C1 segment of cervical spinal cord (tissue), 14 donors: ENCODE data around the gene FKBP10.
A peak's percentile ranks its signal among the peaks of the same experiment; 100 is the strongest.
"Not testable (repeated sequence)": the region's sequence is repeated elsewhere in the genome, so short reads cannot be mapped to it uniquely, and the experiment has no call there.

Source experiments
- DNase-seq, 14 donors: peaks; one replicate each; lab custom pipeline; 2025; lab: John Stamatoyannopoulos, UW

FKBP10 gene

GRCh38 chr17:41837761-41838538 is 25.1 kb downstream of the FKBP10 start, which contains the start of gene KLHL10:
KLHL10 (plus strand) TSS chr17:41837825; CDS start chr17:41837933, 108 bp downstream.
- DNase-seq, result no peak

DNA sequence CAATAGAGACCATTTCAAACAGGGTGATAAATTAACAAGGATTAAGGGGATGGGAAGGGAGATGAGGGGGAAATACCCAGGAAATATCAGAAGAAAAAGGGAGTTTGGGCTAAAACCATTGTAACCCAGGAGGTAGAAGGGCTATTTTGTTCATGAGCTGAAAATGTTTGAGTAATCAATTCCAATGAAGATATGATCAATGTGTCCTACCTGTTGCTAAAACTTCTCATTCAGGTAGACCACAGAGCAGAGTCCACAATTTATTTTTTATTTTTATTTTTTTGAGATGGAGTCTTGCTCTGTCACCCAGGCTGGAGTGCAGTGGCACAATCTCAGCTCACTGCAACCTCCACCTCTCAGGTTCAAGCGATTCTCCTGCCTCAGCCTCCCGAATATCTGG is 26.6 kb downstream of the FKBP10 start:
- DNase-seq, result not testable (repeated sequence)

DNA sequence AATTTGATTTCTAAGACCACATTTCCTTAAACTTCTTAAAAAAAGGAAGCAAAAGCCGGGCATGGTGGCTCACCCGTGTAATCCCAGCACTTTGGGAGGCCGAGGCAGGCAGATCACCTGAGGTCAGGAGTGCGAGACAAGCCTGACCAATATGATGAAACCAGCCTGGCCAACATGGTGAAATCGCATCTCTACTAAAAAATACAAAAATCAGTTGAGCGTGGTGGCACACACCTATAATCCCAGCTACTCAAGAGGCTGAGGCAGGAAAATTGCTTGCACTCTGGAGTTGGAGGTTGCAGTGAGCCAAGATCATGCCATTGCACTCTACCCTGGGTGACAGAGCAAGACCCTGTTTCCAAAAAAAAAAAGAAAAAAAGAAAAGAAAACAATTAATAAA is 28.0 kb downstream of the FKBP10 start:
- DNase-seq, result not testable (repeated sequence)

DNA sequence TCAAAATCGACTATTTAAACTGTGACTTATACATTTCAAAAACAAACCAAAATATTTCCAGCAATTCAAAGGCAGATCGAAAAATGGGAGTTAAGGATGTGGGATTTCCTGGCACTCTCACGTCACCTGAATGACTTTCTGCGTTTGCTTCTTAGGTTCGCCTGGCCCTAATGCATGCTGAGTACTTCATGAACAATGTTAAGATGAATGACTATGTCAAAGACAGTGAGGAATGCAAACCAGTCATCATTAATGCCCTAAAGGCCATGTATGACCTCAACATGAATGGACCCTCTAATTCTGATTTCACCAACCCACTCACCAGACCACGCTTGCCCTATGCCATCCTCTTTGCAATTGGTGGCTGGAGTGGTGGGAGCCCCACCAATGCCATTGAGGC is 32.2 kb downstream of the FKBP10 start:
- DNase-seq, result no peak

GRCh38 chr17:41848788-41849187 is 36.0 kb downstream of the FKBP10 start:
- no peak for DNase-seq

DNA sequence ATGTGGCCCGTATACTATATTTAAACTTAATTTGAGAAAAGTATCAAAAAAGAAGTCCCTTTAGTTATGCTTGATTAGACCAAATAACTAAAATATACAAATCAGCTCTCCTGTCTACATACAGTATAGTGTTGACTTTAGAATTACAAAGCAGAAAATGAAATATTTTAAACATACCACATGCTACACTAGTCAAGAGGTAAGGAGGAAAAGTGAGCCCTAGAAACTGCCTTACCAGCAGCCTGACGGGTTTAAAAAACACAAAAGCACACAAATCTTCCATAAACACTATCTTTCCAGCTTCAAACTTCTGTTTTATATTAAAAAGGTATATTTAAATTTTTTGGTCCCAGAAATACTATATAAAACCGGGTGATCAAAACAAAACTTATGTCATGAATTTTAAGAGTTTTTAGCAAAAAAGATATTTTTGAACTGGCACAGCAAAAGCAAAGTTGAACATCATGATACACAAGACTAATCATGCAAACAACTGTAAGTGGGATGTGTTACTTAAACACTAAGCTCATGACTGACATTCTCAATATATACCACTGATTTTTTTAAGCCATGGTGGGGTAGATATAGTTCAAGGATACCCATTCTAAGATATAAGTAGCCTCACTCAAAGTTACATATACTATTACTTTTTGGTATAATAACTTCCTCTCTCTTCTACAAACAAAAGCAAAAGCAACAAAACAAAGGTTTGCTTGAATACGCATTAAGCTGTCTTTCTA is 36.6 kb downstream of the FKBP10 start:
- DNase-seq, result no peak

DNA sequence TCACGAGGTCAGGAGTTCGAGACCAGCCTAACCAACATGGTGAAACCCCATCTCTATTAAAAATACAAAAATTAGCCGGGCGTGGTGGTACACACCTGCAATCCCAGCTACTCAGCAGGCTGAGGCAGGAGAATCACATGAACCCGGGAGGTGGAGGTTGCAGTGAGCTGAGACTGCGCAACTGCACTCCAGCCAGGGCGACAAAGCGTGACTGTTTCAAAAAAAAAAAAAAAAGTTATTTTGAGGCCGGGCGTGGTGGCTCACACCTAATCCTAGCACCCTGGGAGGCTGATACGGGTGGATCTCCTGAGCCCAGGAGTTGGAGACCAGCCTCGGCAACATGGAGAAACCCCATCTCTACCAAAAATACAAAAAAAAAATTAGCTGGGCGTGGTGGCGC is 38.6 kb downstream of the FKBP10 start:
- DNase-seq, result not testable (repeated sequence)

DNA sequence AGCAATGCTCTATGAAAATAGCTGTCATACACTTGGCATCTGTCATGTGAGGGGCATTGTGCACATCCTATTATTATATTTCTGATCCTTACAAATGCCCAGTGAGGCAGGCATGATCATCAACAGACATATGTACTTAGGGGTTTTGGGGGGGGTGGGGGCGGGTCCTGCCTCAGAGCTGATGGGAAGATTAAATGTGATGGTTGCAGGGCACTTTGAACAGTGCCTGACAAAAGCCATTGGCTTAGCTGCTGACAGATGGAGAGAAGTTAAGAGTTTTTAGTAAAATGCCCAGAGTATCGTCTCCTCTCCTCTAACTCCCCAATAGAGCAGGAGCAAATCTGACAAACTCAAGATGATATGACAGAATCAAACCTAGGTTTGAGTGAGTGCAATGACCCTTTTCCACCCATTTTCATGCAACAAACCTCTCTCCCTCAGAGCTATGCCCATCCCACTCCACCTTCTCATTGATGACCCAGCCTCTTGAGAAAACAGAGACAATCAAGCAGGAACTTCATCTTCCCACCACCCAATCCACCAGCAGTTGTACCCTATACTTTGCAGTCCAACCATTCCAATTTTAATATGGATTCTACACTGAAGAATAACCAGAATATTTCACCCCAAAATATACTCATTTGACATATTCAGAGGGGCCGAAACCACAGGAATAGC is 47.6 kb downstream of the FKBP10 start:
- no peak for DNase-seq

- DNase-seq, result peak in 1 of 14 donors; percentile 31
Observed at GRCh38 chr17:41863074-41863848, 50.5 kb downstream of the FKBP10 start.

DNA sequence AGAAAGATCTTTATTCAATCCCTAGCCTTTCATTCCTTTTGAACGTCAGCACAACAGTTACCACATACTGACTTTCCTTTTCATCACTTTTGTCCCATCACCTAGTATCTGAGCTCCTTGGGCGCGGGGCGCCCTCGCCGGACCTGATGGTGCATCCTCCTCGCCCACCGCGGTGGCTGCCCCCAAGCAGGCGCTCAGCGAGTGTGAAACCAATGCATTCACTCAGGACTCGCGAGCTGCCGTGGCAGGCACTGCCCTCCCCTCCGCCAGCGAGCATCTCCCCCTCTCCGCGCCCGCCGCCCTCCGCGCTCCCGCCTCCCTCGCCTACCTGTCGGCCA is 51.7 kb downstream of the FKBP10 start:
- DNase-seq, result peak in 1 of 14 donors; percentile 23

DNA sequence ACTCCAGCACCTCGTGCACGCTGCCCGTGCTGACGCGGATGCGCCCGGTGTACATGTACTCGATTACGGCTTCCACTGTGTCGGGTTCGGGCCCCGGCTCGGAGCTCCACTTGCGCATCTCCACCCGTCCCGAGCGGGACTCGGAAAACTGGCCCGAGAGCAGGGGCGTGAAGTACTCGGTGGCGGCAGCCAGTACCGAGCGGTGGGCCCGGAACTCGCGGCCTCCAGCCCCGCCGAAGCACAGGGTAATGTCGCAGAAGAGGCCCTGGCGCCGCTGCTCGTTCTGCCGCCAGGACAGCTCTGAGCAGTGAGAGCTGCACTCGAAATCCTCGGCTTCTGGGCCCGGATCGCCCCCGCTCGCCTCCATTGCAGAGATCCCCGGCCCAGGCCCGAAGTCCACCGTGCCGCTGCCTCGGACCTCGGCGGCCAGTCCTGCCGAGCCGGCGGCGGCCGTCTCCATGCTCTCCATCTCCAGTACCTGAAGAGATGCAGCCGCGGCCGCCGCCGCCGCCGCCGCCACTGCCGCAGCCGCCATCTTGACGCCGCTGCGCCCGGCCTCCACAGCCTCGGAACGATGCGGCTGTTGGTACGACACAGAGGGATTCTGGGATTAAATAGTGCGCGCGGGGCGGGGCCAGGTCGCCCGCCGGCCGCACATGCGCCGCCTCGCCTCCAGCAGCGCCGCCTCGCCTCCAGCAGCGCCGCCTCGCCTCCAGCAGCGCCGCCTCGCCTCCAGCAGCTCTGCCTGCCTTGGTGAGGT is 52.2 kb downstream of the FKBP10 start, which contains the start of gene KLHL11:
TSS of gene KLHL11 (minus strand) at position 588 of the 760 bp plus-strand sequence. CDS start at position 535, 53 bp downstream.
- peak; percentile 10 to 89 (median 76) for DNase-seq

GRCh38 chr17:41865596-41865893 is 52.7 kb downstream of the FKBP10 start:
- peak in 1 of 14 donors; percentile 75 for DNase-seq

DNA sequence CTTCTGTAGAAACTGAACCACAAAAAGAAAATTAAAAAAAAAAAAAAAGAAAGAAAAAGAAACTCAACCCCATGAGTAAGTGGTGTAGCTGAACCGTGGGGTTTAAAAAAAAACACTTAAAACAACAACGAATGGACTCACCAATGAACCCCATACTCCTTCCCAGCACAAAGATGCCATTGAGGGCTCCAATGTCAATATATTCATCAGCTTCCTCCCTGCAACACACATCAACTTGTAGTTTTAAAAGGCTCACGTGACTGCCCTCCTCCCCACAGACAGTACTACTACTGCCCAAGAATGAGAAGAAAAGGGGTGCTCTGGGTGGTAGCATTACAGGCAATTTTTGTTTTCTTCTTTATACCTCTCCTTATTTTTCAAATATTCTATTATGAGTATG is 55.8 kb downstream of the FKBP10 start:
- no peak for DNase-seq

DNA sequence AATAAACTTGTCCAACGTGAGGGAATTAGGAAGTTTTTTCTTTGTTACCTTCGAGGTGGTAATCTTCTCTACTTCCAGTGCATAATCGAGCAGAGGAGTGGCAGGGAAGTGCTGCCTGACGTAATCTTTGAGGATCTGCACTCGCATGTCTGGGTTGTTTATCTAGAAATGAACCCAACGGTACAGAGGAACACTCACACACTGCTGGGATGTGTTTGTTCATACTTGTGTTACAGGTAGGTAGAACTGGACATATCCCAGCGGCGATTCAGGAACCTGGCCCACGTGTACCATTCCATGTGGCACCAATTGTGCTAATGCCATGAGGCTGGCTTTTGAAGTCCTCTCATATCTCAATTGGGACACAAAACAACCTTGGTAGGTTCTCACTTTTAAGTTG is 56.6 kb downstream of the FKBP10 start:
- no peak for DNase-seq

- no peak for DNase-seq
Observed at GRCh38 chr17:41870097-41870496, 57.3 kb downstream of the FKBP10 start.

DNA sequence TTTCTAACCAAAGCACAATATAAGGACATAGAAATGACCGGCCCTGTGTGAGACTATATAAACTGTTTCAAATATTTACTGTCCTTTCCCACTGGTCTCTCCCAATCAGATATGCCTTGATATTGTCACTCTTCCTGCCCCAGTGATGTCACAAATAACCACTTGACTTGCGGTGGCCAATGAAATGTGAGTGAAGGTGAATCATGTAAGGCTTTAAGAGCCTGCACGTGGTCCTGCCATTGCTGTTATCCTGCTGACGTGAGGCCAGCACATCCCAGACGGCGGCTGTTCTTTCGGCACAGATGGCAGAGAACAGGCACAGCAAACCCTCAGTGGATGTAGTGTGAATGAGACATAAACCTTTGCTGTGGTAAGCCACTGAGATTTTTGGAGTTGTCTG is 57.8 kb downstream of the FKBP10 start:
- no peak for DNase-seq

DNA sequence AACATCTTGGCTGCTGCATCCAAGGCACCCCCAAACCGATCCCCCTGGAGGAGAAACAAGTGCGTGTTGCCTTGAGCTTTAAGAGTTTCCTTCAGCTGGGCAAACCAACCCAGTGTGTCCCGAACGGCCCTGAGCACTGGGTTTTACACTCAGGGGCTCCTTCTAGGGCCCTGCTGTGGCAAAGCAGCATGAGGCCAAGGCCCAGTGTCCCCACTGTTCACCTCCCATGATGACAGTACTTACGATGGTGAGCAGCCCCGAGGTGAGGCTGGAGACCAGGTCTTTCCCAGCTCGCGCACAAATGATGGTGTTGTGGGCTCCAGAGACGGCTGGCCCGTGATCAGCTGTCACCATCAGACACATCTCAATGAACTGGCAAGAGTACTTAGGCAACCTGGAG is 59.0 kb downstream of the FKBP10 start:
- no peak for DNase-seq
